Measurements from ENCODE around the gene FAM124B.

Gene FAM124B

DNA sequence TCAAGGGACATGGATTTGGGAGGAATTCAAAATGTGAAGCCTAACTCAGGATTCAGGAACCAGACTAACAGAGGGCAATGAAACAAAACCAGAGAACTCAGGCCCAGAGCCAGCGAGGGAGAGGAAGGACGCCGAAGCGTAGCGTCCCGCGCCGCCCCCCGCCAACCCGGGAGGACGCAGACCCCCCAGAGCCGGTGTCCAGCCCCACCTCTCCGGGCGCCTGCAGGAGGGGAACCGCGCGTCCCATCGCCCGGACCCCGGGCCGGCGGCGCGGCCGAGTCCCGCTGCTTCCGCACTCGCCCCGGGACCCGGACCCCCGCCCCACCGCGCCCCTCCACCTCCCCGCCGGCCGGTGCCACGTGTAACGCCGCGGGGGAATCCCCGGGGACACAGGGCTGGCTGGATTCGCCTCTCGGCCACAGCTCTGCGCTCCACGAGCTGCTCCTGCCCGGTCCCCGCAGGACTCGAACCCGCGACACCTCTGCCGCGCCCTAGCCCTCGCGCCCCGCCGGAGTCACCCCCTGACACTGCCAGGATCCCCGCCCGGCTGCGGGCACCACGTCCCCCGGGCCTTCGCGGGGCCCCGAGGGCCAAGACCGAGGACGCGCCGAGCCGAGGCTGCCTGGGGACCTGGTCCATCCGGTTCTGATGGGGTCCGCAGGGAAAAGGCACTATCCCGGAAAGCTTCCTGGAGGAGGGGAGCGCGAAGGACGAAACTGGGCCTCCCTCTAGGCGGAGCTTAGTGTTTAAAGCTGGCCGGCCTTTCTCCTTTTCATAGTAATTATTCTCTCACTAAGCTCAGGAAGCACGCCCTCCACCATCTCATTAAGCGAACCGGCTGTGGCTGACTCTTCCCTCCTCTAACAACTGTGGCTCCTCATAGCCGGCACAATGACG is 40.4 kb upstream of the FAM124B start:
- no peak overlapping the region for H3K4me3 ChIP-seq (ENCODE audit: low read depth, low read length)

GRCh38 chr2:224440988-224441387 is 39.1 kb upstream of the FAM124B start:
- DNase-seq (ENCODE audit: low read depth), result no peak
- TF ChIP-seq, protein P1, sequence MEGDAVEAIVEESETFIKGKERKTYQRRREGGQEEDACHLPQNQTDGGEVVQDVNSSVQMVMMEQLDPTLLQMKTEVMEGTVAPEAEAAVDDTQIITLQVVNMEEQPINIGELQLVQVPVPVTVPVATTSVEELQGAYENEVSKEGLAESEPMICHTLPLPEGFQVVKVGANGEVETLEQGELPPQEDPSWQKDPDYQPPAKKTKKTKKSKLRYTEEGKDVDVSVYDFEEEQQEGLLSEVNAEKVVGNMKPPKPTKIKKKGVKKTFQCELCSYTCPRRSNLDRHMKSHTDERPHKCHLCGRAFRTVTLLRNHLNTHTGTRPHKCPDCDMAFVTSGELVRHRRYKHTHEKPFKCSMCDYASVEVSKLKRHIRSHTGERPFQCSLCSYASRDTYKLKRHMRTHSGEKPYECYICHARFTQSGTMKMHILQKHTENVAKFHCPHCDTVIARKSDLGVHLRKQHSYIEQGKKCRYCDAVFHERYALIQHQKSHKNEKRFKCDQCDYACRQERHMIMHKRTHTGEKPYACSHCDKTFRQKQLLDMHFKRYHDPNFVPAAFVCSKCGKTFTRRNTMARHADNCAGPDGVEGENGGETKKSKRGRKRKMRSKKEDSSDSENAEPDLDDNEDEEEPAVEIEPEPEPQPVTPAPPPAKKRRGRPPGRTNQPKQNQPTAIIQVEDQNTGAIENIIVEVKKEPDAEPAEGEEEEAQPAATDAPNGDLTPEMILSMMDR (IDR thresholded peaks at IDR 0.05; ENCODE audit: low read depth, low read length), result no peak
- TF ChIP-seq, protein P2, sequence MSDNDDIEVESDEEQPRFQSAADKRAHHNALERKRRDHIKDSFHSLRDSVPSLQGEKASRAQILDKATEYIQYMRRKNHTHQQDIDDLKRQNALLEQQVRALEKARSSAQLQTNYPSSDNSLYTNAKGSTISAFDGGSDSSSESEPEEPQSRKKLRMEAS (IDR thresholded peaks at IDR 0.05; ENCODE audit: low read depth, low read length), result no peak
- TF ChIP-seq MYC (IDR thresholded peaks at IDR 0.05; ENCODE audit: low read depth, low read length), result no peak
- TF ChIP-seq POLR2A (IDR thresholded peaks at IDR 0.05; ENCODE audit: extremely low read depth, insufficient read length), result no peak
- no peak overlapping the region for H3K4me3 ChIP-seq (ENCODE audit: low read depth, low read length)

More for the DNA sequence above, 40.4 kb upstream of the FAM124B start:
- DNase-seq (ENCODE audit: low read depth), result no peak
- TF ChIP-seq POLR2A (IDR thresholded peaks at IDR 0.05; ENCODE audit: extremely low read depth, insufficient read length), result no peak
- no peak for TF ChIP-seq MYC (IDR thresholded peaks at IDR 0.05; ENCODE audit: low read depth, low read length)
- TF ChIP-seq, protein P1 (IDR thresholded peaks at IDR 0.05; ENCODE audit: low read depth, low read length), result no peak
- TF ChIP-seq, protein P2 (IDR thresholded peaks at IDR 0.05; ENCODE audit: low read depth, low read length), result no peak

GRCh38 chr2:224438726-224439125 is 36.8 kb upstream of the FAM124B start:
- TF ChIP-seq, protein P1 (IDR thresholded peaks at IDR 0.05; ENCODE audit: low read depth, low read length), result no peak
- TF ChIP-seq MYC (IDR thresholded peaks at IDR 0.05; ENCODE audit: low read depth, low read length) (no peak), POLR2A (IDR thresholded peaks at IDR 0.05; ENCODE audit: extremely low read depth, insufficient read length) (no peak)
- TF ChIP-seq, protein P2 (IDR thresholded peaks at IDR 0.05; ENCODE audit: low read depth, low read length), result no peak
- no peak for DNase-seq (ENCODE audit: low read depth)
- no peak overlapping the region for H3K4me3 ChIP-seq (ENCODE audit: low read depth, low read length)

- TF ChIP-seq, protein P1 (IDR thresholded peaks at IDR 0.05; ENCODE audit: low read depth, low read length), result no peak
- TF ChIP-seq MYC (IDR thresholded peaks at IDR 0.05; ENCODE audit: low read depth, low read length) (no peak), POLR2A (IDR thresholded peaks at IDR 0.05; ENCODE audit: extremely low read depth, insufficient read length) (no peak)
- TF ChIP-seq, protein P2 (IDR thresholded peaks at IDR 0.05; ENCODE audit: low read depth, low read length), result no peak
- H3K4me3 ChIP-seq (ENCODE audit: low read depth, low read length), result no peak overlapping the region
- DNase-seq (ENCODE audit: low read depth), result no peak
Measured at GRCh38 chr2:224436634-224437033, 34.7 kb upstream of the FAM124B start.

DNA sequence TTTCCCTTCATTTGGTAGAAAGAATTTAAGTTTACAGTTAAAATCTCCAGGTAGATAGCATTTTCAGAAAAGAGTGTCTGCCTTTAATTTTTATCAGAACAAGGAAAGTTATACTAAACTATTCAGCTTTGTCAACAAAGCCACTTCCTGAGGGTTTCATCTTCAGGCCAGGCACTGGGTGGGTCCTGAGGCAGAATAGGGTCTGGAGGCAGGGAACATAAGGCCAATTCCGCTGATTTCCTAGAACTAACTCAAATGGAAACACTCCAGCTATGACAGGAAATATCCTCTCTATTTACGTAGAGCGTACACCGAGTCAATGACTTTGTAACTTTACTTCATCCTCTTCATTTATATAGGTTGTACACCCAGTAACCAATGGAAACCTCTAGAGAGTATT is 32.7 kb upstream of the FAM124B start:
- TF ChIP-seq, protein P2 (IDR thresholded peaks at IDR 0.05; ENCODE audit: low read depth, low read length), result no peak
- TF ChIP-seq, protein P1 (IDR thresholded peaks at IDR 0.05; ENCODE audit: low read depth, low read length), result no peak
- TF ChIP-seq MYC (IDR thresholded peaks at IDR 0.05; ENCODE audit: low read depth, low read length) (no peak), POLR2A (IDR thresholded peaks at IDR 0.05; ENCODE audit: extremely low read depth, insufficient read length) (no peak)
- H3K4me3 ChIP-seq (ENCODE audit: low read depth, low read length), result no peak overlapping the region
- no peak for DNase-seq (ENCODE audit: low read depth)
